HFF-Myc (cell line): ENCODE results near the gene PRAC1.

Source experiments
- DNase-seq: peaks from one replicate; pipeline ENCODE4 v3.0.0-alpha.2; 2011; ENCODE audit warnings: low read depth; ENCODE audit errors: extremely low read depth
- H3K4me3 ChIP-seq: replicated peaks from 2 replicates; pipeline ENCODE4 v1.5.1; 2011; ENCODE audit warnings: low read depth, mild to moderate bottlenecking, control low read depth, low read length
- TF ChIP-seq, protein P1 (sequence below): IDR thresholded peaks from 2 replicates; pipeline ENCODE4 v1.5.1; 2012; ENCODE audit warnings: mild to moderate bottlenecking, low read depth, low read length, control low read depth; ENCODE audit errors: missing control alignments

The PRAC1 gene

DNA sequence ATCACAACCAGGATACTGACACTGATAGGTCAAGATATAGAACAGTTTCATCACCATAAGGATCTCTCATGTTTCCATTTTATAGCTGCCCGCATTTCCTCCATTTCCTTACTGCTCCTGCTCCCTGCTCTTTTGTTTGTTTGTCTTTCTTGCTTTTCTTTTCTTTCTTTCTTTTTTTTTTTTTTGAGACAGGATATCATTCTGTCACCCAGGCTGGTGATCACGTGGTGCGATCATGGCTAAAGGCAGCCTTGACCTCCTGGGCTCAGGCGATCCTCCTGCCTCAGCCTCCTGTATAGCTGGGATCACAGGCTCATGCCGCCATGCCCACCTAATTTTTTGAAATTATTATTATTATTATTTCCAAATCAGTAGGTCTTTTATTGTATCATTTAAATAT is 31.7 kb downstream of the PRAC1 start:
- TF ChIP-seq, protein P1, sequence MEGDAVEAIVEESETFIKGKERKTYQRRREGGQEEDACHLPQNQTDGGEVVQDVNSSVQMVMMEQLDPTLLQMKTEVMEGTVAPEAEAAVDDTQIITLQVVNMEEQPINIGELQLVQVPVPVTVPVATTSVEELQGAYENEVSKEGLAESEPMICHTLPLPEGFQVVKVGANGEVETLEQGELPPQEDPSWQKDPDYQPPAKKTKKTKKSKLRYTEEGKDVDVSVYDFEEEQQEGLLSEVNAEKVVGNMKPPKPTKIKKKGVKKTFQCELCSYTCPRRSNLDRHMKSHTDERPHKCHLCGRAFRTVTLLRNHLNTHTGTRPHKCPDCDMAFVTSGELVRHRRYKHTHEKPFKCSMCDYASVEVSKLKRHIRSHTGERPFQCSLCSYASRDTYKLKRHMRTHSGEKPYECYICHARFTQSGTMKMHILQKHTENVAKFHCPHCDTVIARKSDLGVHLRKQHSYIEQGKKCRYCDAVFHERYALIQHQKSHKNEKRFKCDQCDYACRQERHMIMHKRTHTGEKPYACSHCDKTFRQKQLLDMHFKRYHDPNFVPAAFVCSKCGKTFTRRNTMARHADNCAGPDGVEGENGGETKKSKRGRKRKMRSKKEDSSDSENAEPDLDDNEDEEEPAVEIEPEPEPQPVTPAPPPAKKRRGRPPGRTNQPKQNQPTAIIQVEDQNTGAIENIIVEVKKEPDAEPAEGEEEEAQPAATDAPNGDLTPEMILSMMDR, result no peak
- no peak for DNase-seq
- H3K4me3 ChIP-seq, result no peak overlapping the region

- DNase-seq, result no peak
- TF ChIP-seq, protein P1, result no peak
- no peak overlapping the region for H3K4me3 ChIP-seq
Observed at GRCh38 chr17:48681609-48682008, 40.7 kb downstream of the PRAC1 start.

GRCh38 chr17:48679385-48680096 is 42.8 kb downstream of the PRAC1 start:
- H3K4me3 ChIP-seq, result no peak overlapping the region
- TF ChIP-seq, protein P1, result no peak
- no peak for DNase-seq

GRCh38 chr17:48678141-48678971 is 44.0 kb downstream of the PRAC1 start:
- H3K4me3 ChIP-seq, result no peak overlapping the region
- peak; percentile 19 for DNase-seq
- TF ChIP-seq, protein P1, result peak; percentile 94

- no peak overlapping the region for H3K4me3 ChIP-seq
- no peak for DNase-seq
- TF ChIP-seq, protein P1, result no peak
Observed at GRCh38 chr17:48676963-48677558, 45.3 kb downstream of the PRAC1 start.

DNA sequence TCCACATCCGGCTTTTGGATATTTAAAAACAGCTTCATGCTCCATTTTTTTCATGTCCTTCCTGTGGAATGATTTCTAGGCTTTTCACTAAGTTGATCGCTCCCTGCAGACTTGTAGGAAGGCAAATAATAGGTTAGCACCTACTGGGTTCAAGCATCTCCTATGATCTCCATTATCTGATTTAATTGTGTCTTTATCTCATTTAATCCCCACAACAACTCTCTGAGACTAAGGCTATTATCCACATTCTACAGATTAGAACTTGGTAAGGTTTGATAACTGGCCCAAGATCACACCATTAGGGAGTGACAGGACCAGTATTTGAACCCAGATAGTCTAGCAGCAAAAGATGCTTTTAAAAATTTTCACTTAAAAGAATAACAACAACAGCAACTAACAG is 50.0 kb downstream of the PRAC1 start:
- TF ChIP-seq, protein P1, result no peak
- no peak overlapping the region for H3K4me3 ChIP-seq
- DNase-seq, result no peak
